ENCODE measurements around the gene GRID1.

GRCh38 chr10:86306628-86307278, 59.8 kb downstream of the GRID1 start:
- TF ChIP-seq CTCF (IDR thresholded peaks at IDR 0.05) (no peak), POLR2A (IDR thresholded peaks at IDR 0.05) (no peak)

Measured in lower leg skin (tissue), 3 donors.